ENCODE measurements around the gene APH1B.
A peak's percentile ranks its signal among the peaks of the same experiment; 100 is the strongest.
"Not testable (repeated sequence)": the region's sequence is repeated elsewhere in the genome, so short reads cannot be mapped to it uniquely, and the experiment has no call there.

The APH1B gene

DNA sequence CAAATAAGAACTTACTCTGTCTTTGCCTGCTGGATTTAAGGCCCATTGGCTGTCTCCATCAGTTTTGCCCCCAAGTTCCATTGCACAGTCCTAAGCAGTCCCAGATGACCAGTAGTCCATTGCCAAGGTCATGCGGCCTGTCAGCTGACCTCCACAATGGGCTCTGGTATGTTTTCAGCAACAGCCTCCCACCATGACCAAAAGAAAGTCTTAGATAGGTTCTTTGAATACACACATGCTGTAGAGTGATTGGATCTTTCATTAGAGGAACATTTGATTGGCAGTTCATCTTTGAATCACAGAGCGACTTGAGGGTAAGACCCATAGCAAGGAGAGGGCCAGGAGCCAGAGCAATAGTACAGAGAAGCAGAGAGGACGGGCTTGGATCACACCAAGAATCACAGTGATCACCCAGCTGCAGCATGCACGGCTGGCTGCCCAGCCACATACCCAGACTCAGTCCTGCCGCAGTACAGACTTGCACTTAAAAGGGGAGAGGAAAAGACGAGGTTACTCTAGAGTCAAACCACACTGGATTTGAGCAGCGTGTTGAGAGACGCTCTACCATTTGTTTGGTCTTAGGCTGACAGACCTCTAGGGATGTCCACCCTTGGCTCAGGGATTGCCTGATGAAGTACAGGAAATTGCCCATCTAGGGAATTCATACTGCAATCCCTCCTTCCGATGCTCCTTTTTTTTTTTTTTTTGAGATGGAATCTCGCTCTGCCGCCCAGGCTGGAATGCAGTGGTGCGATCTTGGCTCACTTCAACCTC is 50.4 kb downstream of the APH1B start:
- FAIRE-seq (no peak), DNase-seq (ENCODE audit: insufficient read length, low spot score) (no peak)

DNA sequence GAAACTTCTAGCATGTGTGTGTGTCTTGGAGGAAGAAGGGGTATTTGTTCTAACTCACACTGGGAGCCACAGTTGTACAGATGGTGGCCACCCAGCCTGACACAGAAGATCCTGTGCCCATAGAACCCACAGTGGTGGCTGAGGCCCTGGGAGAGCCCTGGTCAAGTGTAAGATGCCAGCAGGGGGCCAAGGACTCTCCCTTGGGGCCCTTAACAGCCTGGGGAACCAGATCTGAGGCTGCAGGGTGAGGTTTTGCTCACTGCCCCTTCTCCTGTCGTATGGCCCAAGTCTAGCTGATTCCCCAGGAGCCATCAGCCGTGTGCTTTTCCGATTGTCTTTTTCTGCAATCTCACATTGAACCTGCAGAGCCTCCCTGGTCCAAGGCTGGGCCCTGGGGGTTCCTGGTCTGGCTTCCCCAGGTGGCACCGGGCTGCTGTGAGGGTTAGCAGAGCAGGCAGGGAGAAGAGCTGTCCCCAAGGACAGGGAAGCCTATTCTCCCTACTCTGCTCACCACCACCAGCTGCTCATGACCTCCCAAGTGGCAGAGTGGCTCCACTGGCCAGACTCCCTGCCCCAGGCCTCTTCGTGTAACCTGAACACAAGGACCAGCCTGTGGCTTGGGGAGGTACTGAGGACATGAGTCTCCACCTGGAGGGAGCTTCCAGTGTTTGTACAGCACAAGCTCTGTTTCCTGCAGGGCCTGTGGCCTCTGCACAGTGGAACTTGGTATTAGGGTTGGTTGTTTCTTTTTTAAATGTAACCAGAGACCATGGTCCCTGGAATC is 52.4 kb downstream of the APH1B start:
- no peak for DNase-seq (ENCODE audit: insufficient read length, low spot score)
- FAIRE-seq: no peak

DNA sequence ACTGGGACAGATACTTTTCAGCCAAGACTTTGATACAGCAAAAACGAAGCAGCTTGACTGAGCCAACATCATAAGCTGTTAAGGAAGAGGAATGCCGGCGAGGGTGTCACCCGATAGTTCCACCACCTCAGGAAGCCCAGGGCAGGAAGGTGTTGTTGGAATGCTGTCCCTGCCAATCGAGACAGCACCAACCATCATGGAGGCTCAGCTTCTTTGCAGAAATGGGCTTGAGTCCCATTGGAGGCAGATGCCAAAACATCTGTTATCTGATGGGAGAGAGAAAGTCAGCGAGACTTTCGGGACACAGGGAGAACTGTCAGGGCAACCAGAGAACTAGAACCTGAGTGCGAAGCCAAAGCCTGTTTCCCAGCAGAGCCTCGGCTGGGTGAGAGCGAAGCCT is 53.5 kb downstream of the APH1B start:
- DNase-seq (ENCODE audit: insufficient read length, low spot score) (no peak), FAIRE-seq (no peak)

DNA sequence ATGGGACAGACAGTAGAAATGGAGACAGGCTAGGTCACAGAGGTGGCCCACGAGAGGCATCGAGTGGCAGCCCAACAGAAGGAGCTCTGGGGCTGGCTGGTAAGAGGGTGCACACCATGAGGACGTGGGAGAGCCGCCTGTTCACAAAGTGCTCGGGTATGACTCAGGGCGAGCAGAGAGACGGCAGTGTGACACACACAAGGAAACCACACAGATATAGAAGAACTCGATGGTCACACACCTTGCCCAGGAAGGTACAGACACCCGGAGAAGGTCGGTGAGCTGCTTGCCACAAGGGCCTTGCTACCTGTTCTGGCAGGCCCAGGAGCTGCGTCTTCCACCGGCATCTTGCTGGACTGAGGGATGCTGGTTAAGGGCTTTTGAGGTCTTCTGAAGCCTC is 54.1 kb downstream of the APH1B start:
- DNase-seq (ENCODE audit: insufficient read length, low spot score) (no peak), FAIRE-seq (no peak)

DNA sequence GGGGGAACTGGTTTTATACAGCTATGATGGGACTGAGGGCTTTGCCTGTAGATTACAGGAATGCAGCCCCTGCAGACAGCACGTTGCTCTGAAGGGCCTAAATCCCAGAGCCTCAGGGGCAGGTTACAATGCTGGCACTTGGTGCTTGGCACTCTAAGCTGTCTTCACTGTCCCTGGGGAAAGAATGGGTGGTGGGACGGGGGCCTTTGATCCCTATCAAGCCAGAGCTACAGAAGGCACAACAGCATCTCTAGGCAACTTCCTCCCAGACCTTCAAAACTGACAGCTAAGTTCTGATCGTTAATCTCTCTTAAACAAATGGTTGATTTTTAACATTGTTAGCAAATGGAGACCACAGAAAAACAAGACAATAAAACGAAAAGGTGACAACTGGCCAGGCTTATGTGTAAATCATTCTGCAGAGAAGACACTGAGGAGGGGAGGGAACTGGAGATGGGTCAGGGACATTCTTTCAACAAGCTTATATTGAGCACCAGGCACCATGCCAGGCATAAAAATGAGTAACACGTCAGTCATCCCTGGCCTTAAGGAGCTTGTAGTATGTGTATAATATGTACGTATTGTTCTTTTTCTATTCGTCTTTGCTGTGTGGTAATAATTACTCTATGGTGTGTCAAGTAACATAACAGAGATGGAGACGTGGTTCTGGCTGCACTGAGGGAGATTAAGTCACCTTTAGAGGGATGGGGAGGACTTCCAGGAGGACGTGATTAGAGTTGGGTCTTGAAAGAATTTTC is 55.1 kb downstream of the APH1B start:
- peak; percentile 78 for DNase-seq (ENCODE audit: insufficient read length, low spot score)
- no peak for FAIRE-seq

DNA sequence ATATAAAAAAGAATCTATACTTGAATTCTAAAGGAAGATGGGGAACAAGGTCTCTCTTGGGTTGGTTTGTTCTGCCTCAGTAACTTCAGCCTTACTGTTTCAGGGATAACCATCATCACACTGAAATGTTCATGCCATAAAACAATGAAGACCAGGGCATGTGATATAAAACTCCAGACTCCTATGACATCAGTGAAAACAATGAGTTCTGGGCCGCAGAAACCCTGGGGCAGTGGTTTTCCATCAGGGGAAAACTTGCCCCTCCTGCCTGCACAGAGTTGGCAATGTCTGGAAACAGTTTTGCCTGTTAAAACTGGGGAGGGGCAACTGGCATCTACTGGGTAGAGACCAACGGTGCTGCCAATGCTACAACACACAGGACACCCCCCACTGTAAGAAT is 57.4 kb downstream of the APH1B start:
- DNase-seq (ENCODE audit: insufficient read length, low spot score): no peak
- FAIRE-seq: no peak

DNA sequence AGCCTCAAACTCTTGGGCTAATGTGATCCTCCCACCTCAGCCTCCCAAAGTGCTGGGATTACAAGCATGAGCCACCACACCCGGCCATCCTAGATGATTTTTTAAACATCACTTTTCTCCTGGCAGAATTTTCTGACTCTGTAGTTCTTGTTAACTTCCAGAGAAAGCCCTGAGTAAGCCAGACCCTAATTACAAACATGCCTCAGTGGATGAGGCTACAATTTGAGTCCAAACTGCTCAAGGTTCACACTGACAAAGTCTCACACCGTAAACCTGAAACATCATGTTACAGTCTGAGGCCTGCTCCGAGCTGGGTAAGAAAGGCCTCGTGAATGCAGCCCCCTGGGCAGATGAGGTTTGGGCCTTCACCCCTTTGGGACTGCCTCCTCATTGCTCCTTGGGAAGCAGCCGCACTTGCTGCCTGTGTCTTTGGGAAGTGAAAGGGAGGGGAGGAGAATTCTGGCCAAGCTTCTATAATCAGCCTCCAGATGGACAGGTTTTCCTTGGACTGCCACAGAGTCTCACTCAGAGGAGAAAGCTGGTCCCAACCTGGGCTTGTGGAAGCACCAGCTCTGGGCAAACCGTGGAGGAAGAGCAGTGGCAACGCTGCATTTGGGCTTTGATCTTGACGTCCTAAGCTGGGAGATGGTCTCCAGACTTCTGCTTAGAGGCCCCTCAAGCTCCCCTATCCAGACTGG is 58.3 kb downstream of the APH1B start:
- DNase-seq (ENCODE audit: insufficient read length, low spot score) (no peak), FAIRE-seq (no peak)

DNA sequence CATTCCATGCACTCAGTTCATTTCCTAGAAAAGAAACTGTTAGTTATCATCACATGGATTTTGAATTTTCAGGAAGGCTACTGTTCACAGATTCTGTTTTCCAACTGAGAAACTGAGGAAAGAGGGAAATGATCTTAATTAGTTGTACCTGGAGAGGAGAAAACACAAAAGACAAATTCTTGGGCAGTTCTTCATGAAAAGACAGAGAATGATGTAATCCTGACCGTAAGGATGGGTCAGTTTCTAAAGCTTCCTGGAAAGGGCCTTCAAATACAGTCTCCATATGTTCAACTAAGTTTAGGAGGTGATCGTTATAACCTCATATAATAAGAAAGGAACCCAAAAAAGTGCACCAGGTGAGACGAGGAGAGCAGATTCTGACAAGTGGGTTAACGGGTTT is 59.6 kb downstream of the APH1B start:
- DNase-seq (ENCODE audit: insufficient read length, low spot score) (no peak), FAIRE-seq (no peak)

DNA sequence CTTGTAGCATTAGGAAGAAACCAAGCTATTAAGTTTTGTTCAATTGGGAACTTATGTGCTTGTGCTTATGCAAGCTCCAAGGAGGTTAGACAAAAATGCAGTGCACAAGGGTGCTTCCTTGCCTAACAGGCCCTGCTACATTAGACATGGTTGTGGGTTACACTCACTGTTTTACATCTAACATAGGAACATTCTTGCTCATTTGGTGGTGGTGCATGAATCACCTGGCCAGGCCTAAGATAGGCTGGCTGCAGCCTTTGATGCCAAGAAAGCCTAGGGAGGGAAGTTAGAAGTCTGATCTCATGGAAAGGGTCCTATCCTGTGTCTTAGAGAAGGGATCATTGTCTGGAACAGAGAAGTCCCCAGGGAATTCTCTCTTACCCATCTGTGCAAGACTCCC is 60.8 kb downstream of the APH1B start:
- no peak for FAIRE-seq
- DNase-seq (ENCODE audit: insufficient read length, low spot score): no peak

DNA sequence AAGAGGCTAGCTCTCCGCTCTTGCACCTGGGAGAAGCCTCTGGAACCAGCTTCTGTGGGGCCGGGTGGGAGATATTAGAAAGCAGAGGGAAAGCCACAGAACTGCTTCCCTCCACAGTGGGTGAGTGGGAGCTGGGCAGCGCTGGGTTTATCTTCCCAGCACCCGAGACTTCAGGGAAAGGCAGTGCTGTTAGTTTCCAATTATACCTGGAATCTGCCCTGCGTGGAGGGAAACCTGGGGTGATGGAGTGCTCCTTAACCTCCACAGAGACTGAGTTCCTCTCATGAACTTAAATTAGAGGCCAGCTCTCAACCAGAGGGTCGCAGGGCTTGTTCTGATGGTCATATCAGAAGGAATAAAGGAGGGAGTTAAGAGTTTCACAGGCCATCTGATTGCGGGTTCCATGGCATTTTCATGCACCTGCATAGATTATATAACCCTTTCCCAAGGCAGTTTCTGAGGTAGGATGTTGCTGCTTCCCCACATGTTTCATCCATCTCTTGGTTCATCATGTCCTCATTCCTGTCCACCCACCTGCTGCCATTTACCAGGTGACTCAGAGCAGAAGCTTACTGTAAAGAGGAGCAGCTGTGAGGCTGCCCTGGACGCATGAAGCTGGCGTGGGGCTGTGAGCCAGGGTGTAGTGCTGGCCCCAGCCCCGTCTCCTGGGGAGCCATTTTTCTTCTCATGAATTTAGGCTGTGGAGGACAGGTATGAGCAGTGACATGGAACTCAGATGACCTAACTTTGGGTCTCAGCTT is 61.8 kb downstream of the APH1B start:
- DNase-seq (ENCODE audit: insufficient read length, low spot score): no peak
- FAIRE-seq: no peak

DNA sequence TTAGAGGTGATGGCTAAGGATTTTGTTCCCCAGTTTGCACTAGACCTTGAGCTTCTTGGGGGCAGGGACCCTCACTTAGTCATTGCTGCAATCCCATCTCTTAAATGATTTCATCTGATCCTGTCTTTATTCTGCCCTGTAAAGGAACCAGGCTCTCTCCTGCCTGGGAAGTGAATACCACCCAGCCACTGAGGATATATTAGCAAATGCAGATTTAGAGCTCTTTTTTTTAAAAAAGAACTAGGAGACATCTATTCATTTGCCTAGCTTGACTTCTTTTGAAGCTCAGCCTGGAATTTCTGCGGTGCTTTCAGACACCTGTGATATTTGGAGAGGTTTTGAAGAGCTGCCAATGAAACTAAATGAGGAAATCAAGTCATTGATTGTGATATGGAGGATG is 62.4 kb downstream of the APH1B start:
- FAIRE-seq (no peak), DNase-seq (ENCODE audit: insufficient read length, low spot score) (no peak)

DNA sequence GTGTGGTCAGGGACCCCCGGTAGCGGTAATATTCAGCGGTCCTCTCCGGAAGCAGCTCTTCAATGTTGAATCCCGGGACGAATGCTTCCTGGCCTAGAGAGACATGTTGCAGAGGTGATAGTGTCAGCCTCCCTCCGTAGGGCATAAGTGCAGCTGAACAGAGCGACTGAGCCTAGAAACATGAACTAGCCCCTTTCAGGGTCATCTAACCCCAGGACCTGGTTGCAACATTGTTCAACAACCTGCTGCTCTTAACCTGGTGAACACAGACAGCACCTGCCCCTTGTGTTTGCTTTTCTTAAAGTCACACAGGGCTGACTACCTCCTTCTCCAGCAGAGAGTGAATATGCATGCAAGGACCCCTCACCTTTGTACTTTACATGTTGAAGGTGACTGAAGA is 62.9 kb downstream of the APH1B start:
- DNase-seq (ENCODE audit: insufficient read length, low spot score) (no peak), FAIRE-seq (no peak)

DNA sequence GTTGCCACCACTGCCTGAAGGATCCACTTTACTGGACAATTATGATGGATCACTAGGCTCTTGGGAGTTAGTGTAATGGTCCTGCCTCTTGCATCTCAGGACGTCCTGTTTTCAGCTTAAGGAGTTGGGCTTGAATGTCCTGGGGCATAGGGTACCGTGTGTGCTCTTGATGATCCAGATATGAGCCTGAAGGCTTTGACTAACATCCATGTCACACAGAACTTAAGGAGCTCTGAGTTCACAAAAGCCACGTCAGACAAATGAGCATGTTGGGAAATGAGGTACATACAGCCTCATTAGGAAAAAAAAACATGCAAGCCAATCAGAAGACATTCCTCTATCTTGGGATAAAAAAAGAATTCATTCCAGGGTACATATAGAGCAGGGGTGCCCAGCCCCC is 63.5 kb downstream of the APH1B start:
- FAIRE-seq (no peak), DNase-seq (ENCODE audit: insufficient read length, low spot score) (no peak)

DNA sequence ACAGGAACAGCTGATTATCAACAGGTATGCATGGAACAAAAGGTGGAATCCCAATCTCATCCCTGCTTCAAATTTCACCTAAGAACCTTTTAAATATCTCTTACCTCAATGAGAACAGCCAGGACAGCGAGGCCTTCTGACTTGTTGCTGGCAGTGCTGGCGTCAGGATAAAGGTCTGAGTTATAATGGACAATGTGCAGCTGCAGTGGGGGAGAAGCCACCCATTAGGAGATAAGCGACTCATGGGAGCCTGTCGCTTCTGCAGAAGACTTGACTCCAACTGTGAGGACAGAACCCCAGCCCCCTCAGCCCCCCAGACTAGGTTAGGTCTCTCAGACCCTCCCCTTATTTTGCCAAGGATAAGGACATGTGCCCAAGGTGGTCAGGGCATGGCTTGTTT is 64.5 kb downstream of the APH1B start:
- FAIRE-seq: no peak
- no peak for DNase-seq (ENCODE audit: insufficient read length, low spot score)

DNA sequence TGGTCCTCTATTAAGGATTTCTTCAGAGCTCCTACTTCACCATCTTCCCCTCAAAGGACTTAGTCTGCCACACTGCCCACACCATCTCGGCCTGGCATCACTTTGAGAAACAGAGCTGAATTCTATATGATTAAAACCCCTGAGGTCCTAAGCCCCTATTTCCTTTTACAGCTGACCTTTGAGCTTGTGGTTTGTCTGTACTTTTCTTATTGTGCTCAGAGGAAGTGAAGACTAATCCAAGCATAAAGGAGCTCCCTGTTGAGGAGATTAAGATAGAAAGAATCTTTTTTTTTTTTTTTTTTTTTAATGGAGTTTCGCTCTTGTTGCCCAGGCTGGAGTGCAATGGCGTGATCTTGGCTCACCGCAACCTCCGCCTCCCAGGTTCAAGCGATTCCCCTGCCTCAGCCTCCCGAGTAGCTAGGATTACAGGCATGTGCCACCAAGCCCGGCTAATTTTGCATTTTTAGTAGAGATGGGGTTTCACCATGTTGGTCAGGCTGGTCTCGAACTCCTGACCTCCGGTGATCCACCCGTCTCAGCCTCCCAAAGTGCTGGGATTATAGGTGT is 65.7 kb downstream of the APH1B start:
- not testable (repeated sequence) for FAIRE-seq
- DNase-seq (ENCODE audit: insufficient read length, low spot score): peak; percentile 23

DNA sequence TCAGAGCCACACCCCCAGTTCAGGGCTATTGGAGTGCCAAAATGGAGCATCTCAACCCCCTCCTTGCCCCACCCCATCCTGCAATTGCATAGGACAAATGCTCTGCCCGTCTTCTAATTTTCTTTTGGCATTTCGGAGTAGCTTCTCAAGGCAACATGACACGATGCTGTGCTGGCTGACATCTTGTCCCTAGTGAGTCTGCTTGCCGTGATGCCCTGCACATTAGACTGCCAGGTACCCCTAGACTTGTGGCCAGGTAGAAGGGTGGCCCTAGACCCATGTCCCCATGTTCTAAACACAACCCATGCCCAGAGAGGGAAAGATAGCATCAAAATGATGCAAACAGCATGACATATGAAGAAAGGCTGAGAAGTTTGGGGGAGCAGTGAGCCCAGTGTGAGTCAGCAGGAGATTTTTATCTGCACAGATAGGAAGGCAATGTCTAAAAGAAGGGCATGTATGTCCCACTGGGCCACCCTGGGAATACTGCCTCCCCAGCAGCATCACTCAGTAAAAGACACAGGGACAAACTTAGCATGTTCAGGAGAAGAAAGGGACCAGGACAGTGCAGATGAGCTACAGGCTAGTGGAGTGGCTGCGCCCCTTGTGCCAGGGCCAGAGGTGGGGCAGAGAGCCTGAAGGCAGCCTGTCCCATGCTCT is 67.5 kb downstream of the APH1B start:
- FAIRE-seq (no peak), DNase-seq (ENCODE audit: insufficient read length, low spot score) (no peak)

DNA sequence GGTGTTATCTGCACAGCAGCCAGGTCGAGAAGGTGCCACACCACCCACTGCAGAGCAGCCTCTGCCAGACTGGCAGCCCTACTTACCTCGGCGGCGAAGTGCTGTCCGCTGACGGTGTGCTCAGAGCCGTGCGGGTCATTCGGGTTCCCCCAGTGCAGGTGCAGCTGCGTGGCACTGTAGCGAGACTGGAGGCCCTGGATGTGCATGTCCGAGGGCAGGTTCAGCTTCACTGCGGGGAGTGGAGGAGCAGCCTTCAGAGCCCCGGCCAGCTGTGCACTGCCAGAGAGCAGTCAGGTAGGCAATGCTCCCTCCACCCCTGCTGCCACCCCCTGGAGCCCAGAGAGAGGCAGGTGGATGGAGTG is 68.0 kb downstream of the APH1B start:
- DNase-seq (ENCODE audit: insufficient read length, low spot score) (no peak), FAIRE-seq (no peak)

DNA sequence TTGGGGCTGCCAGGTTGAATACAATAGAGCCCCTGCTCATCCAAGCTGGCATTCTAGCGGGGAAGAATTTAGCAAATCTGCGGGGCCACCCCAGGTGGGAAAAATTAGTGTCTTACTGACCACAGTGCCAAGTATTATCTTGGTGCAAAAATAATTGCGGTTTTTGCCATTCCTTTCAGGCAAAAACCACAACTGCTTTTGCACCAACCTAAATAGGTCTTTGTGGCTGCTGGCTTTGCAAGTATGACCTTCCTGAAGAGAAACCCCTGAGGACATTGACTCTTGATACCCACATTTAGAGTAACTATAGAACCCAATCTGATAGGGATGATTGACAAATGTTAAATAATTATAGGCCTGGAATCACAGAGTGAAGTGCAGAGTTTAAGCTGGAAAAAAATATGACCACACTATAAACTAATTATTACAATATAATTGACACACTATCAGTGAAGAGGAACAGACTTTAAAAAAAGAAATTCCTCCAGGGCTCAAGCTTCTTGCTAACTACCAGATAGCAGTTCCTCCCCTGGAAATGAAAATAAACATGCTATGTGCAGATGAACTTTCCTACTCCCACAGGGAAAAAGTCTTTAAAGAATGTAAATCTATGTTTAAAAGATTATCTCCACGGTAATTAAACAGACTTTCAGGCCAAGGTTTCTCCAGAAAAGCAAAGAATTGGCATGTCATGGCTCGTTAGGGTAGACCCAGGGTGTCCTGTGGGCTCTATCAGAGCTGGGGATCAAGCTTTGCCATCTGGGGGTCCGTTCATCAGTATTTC is 69.9 kb downstream of the APH1B start:
- no peak for DNase-seq (ENCODE audit: insufficient read length, low spot score)
- FAIRE-seq: no peak

DNA sequence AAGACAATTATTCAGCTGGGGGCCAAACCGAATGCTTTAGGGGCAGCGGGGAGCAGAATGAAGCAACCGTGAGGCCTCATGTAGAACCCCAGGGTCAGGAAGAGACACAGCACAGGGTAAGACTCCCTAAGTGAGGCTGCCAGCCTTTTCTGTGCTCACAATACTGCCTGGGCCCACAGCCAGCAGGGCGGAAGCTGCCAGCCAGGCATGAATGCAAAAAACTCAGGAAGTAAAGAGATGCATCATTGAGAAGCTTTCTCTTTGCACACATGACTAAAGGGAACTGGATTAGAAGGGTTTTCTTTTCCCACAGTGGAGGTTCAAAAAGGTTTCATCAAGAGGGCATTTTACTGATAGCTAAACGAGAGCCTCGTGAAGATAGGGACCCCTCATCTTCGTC is 71.0 kb downstream of the APH1B start:
- peak; percentile 43 for DNase-seq (ENCODE audit: insufficient read length, low spot score)

More for the DNA sequence above, 71.0 kb downstream of the APH1B start:
- no peak for FAIRE-seq

All from HTR-8/SVneo (cell line).